ENCODE results near the gene HILPDA.
A peak's percentile ranks its signal among the peaks of the same experiment; 100 is the strongest.
"Not testable (repeated sequence)": the region's sequence is repeated elsewhere in the genome, so short reads cannot be mapped to it uniquely, and the experiment has no call there.

Gene HILPDA

GRCh38 chr7:128463933-128464332 is 8.3 kb downstream of the HILPDA start:
- peak; percentile 48 to 73 for DNase-seq

GRCh38 chr7:128466871-128467270 is 11.2 kb downstream of the HILPDA start:
- not testable (repeated sequence) for DNase-seq

- DNase-seq: peak; percentile 87 to 94
Observed at GRCh38 chr7:128476402-128477335, 21.0 kb downstream of the HILPDA start, which contains the start of gene METTL2B. METTL2B (plus strand) TSS chr7:128476748; CDS start chr7:128476766, 18 bp downstream.

GRCh38 chr7:128477336-128477690 is 21.6 kb downstream of the HILPDA start:
- DNase-seq: not testable (repeated sequence)

- not testable (repeated sequence) for DNase-seq
Observed at GRCh38 chr7:128479082-128479481, 23.4 kb downstream of the HILPDA start.

- DNase-seq: not testable (repeated sequence)
Observed at GRCh38 chr7:128488134-128488533, 32.5 kb downstream of the HILPDA start.

- DNase-seq: no peak
Observed at GRCh38 chr7:128497405-128497804, 41.7 kb downstream of the HILPDA start.

GRCh38 chr7:128505416-128505815 is 49.7 kb downstream of the HILPDA start:
- DNase-seq: not testable (repeated sequence)

GRCh38 chr7:128506819-128507218 is 51.1 kb downstream of the HILPDA start:
- not testable (repeated sequence) for DNase-seq

- not testable (repeated sequence) for DNase-seq
Observed at GRCh38 chr7:128507321-128507993, 51.8 kb downstream of the HILPDA start.

Data from NCI-H524 (cell line).